Measurements from ENCODE around the gene TFPI2.
"Not testable (repeated sequence)": the region's sequence is repeated elsewhere in the genome, so short reads cannot be mapped to it uniquely, and the experiment has no call there.

TFPI2 gene

DNA sequence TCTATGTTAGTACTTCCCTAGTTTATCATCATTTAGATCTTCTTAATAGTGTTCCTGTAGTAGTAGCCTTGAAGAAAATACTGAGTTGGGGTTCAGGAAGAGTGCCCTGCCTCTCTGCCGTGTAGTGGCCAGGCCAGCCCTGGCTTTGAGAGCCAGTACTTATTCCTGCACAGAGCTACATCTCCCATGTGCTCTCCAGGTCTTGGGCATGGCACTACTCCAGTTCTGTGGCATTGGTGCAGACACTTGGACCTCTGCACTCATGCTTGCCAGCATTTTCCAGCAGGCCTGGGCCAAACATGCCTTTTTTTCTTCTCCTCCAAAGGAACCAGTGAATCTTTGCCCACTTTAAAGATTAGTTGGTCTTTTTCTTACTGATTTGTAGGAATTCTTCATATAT, 36.2 kb upstream of the TFPI2 start:
- no peak overlapping the region for H3K4me3 ChIP-seq (ENCODE audit: low read length)
- TF ChIP-seq, protein P1, sequence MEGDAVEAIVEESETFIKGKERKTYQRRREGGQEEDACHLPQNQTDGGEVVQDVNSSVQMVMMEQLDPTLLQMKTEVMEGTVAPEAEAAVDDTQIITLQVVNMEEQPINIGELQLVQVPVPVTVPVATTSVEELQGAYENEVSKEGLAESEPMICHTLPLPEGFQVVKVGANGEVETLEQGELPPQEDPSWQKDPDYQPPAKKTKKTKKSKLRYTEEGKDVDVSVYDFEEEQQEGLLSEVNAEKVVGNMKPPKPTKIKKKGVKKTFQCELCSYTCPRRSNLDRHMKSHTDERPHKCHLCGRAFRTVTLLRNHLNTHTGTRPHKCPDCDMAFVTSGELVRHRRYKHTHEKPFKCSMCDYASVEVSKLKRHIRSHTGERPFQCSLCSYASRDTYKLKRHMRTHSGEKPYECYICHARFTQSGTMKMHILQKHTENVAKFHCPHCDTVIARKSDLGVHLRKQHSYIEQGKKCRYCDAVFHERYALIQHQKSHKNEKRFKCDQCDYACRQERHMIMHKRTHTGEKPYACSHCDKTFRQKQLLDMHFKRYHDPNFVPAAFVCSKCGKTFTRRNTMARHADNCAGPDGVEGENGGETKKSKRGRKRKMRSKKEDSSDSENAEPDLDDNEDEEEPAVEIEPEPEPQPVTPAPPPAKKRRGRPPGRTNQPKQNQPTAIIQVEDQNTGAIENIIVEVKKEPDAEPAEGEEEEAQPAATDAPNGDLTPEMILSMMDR (conservative IDR thresholded peaks at IDR 0.05; ENCODE audit: low read length) = no peak
- DNase-seq (ENCODE audit: low read depth) = no peak

DNA sequence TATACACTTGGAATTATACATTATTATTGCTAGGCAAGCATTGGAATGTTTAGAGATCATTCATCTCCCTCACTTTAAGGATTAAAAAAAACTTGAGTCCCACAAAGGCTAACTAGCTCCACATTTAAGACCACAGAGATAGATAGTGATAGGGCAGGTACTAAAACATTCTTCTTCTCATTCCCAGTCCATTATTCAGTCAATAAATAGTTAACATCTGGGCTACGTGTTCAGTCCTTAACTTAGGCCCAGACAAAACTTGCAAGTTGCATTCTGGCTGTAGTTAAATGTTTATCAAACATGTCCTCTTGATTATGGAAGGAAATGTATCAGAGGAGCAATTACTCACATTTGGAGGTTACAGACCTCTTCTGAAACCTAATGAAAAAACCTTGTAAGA, 33.4 kb upstream of the TFPI2 start:
- H3K4me3 ChIP-seq (ENCODE audit: low read length) = peak overlapping the region; percentile 76
- DNase-seq (ENCODE audit: low read depth) = peak; percentile 44
- TF ChIP-seq, protein P1 (conservative IDR thresholded peaks at IDR 0.05; ENCODE audit: low read length) = no peak

DNA sequence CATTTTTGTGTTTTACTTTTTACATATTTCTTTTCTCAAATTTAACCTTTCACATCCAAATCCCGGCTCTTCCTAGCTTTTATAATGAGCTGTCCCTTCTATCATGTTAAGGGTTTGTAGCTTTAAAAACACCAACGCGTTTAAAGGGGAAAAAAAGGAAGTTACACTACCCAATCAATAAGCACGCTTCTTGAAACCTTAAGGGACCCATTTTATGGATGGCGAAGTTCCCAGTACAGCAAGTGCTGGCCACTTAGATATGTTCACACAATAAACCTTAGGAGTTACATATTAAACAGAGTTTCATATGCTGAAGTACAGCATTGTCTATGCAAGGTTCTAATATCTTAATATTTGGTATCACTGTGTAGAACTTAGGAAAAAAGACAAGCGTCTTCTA, 32.7 kb upstream of the TFPI2 start:
- DNase-seq (ENCODE audit: low read depth) = no peak
- TF ChIP-seq, protein P1 (conservative IDR thresholded peaks at IDR 0.05; ENCODE audit: low read length) = no peak
- H3K4me3 ChIP-seq (ENCODE audit: low read length) = peak overlapping the region; percentile 76

DNA sequence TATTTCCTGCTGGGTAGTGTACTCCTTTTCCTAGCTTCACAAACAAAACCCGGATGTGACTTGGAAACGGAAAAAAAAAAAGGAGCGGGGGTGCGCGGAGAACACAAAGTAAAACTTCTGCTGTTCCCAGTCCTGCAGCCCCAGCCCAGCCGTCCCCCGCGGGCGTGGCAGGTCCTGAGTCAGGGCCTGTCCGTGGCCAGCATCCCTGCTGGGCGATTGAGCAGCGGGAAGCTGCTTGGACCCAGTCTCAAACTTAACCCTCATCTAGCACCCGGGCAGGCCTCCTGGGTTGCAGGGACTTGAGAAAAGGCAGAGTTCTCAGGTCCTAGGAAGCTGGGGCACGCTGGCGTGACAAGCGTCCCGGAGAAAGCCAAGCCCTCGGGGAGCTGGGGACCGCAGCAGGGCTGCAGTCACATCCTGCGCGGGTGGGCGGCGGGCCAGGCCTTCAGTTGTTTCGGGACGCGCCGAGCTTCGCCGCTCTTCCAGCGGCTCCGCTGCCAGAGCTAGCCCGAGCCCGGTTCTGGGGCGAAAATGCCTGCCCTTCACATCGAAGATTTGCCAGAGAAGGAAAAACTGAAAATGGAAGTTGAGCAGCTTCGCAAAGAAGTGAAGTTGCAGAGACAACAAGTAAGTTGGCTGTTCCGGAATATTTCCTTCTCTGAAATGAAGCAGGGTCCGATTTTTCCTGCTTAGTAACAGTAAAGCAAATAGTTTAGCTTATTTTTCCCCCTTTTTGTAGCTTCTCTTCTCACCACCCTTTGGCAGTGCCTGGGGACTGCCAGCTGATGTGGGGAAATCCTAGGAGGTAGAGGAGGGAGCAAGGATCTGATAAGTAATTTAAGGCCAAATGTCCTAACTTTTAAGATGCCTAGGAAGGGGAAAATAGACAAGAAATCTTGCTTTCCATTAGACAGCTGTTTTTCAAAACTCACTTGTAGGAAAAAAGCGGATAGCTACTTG, 31.3 kb upstream of the TFPI2 start, which contains the start of gene GNG11:
GNG11 (plus strand) TSS at position 129 of the 960 bp plus-strand sequence; CDS start at position 532, 403 bp downstream.
- TF ChIP-seq, protein P1 (conservative IDR thresholded peaks at IDR 0.05; ENCODE audit: low read length) = no peak
- peak; percentile 77 for DNase-seq (ENCODE audit: low read depth)
- peak within 1 kb of the TSS; percentile 76 for H3K4me3 ChIP-seq (ENCODE audit: low read length)

DNA sequence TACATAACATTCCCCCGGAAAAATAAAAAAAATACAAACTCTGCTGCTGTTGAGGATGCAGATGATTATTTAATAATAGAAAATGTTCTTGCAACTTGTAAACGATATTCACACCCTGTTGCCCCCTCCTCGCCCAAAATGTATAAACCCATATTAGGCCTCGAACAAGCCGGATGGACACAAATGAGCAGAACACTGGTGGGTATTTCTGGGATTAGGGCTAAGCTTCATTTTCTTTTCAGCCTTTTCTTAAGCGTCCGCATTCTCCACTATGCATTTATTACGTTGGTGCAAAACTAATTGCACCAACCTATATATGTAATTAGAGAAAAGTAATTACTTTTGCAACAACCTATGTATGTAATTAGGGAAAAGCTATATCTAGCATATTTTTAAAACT, 30.6 kb upstream of the TFPI2 start:
- peak; percentile 7 for DNase-seq (ENCODE audit: low read depth)
- TF ChIP-seq, protein P1 (conservative IDR thresholded peaks at IDR 0.05; ENCODE audit: low read length) = no peak
- H3K4me3 ChIP-seq (ENCODE audit: low read length) = peak overlapping the region; percentile 76

DNA sequence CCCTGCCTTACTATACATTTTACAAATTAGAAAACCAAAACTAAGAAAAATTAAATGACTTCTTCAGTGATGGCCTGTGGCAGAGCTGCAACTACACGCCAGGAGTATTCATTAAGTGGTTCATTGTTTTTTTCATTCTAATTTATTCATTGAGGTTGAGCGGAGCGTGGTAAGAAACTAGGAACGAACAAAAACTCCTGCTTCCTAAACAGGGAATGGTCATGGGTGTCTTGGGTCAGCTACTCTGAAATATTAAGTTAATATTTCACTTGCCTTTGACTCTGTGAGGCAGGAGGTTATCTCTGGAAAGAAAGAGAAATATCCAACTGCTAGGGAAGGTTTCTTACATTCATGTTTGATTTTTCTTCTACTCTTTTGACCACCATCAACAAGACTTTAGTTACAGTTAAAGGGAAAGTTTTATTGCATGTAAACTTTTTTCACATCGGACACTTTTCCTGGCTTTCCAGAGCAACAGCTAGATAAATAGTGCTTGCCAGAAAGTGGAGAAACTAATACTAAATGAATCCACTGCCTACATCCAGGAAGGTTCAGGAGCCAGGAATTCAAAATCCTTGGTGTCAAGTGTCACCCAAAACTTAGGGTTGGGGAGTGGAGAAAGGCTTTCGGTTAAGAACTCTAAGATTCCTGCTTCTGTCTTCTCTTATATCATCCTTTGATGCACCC, 30.1 kb upstream of the TFPI2 start:
- DNase-seq (ENCODE audit: low read depth) = peak; percentile 35
- H3K4me3 ChIP-seq (ENCODE audit: low read length) = peak overlapping the region; percentile 76
- TF ChIP-seq, protein P1 (conservative IDR thresholded peaks at IDR 0.05; ENCODE audit: low read length) = no peak

DNA sequence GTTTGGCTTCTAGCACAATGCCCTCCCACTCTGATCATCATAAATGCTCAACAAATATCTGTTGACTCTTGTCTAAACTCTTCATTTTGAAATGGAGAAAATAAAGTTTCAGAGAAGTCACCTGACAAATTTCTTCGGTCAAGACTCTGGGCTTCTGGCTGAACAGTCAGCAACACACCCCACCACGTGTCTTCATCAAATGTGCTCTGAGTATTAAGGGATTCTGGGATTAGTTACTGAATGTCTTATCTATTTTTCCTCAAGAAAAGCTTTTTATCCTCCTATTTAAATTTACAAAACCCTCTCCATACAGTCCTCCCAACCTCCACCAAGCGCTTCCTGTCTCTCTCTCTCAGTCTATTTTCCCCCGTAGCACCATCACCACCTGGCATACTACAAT, 25.8 kb upstream of the TFPI2 start:
- DNase-seq (ENCODE audit: low read depth); H3K4me3 ChIP-seq (ENCODE audit: low read length): not testable (repeated sequence)

DNA sequence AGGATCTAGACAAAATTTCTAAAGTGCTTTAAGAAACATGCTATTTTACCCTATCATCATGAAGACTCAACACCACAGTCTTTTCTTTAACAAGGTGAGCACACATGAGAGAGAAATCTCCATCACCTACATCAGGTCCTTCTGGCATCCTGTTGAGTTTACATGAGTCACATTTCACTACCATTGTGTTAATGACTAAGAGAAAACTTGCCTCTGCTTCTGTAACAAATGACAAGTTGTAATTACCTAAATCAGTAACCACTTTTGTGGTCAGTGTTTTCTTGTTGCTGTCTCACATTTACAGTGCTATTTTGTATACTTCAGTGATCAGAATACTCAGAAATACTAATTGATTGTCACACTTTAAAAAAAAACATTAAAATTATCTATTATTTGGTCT, 25.3 kb upstream of the TFPI2 start:
- not testable (repeated sequence) for DNase-seq (ENCODE audit: low read depth); H3K4me3 ChIP-seq (ENCODE audit: low read length)

DNA sequence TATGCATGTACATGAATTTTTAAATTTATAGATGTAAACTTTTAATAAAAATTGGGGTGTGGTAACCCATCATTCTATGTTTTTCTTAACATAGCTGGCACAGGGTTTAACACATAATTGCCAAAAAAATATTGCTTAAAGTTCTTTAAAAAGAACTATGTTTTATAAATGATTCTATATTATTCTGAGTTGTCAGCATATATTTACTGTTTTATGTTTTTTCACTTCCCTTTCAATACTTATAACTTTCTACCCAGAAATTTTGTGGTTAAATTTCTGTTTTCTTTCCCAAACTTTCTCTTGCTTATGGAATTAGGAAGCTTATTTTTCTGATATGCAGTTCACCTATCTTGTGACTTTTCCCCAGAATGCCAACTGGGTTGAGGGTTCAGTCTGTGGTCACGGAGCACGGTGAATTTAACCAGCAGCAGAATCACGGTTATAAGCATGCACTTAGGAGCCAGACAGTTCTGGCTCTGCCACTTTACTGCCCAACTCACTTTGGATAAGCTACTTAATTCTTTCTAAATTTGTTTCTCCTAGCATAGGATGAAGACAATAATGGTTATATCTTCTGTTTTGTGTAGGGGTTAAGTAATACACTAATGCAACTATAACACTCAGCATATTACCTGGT, 24.8 kb upstream of the TFPI2 start:
- DNase-seq (ENCODE audit: low read depth); H3K4me3 ChIP-seq (ENCODE audit: low read length): not testable (repeated sequence)

Measured in AG10803 (cell line).